Activated naive CD8-positive, alpha-beta T cell (primary cell): ENCODE measurements around the gene CMSS1.

ENCODE experiments used
- H3K27ac Mint-ChIP-seq: one replicate; pipeline ENCODE4 v1.8.0; 2021; ENCODE audit warnings: mixed read lengths
- H3K27me3 Mint-ChIP-seq: one replicate; pipeline ENCODE4 v1.8.0; 2021; ENCODE audit warnings: mixed read lengths
- H3K36me3 Mint-ChIP-seq: one replicate; pipeline ENCODE4 v1.8.0; 2021; ENCODE audit warnings: mixed read lengths
- H3K4me1 Mint-ChIP-seq: one replicate; pipeline ENCODE4 v1.8.0; 2021; ENCODE audit warnings: low read depth, mixed read lengths
- H3K4me3 Mint-ChIP-seq: one replicate; pipeline ENCODE4 v1.8.0; 2021; ENCODE audit warnings: mild to moderate bottlenecking, mixed read lengths
- H3K9me3 Mint-ChIP-seq: one replicate; pipeline ENCODE4 v1.8.0; 2021; ENCODE audit warnings: low read depth, mixed read lengths

CMSS1 gene

DNA sequence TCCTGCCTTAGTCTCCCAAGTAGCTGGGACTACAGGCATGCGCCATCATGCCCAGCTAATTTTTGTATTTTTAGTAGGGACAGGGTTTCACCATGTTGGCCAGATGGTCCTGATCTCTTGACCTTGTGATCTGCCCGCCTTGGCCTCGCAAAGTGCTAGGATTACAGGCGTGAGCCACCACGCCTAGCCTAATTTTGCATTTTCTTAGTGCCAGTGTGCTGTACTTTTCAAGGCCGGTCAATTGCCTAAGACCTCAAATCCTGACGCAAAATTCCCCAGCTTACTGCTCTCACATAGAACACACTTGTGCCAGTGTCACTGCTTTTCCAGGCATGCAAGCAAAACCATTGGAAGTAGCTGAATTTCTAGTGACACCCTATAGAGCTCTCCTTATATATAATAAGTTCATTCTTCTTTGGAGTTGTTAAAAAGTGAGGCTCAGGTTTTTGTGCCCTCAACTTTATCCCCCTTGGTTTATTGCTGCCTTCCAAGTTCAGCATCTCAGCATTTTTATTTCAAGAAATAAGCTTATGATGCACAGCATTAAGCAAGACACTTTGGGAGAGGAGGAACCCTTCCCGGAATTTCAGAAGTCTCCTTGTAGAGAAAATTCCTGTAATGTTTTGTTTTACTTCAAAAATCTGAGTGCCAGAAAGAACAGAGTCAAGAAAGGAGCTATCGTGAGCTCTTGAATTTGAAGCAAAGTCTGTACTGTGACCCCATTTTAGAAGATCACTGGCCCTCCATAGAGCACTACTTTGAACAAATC is 203.4 kb downstream of the CMSS1 start:
- no peaks in the 10 kb centered on the region for H3K27me3 Mint-ChIP-seq
- peaks cover 5% of the 10 kb centered on the region for H3K4me1 Mint-ChIP-seq
- H3K9me3 Mint-ChIP-seq, result no peaks in the 10 kb centered on the region
- H3K4me3 Mint-ChIP-seq, result no peak overlapping the region
- H3K27ac Mint-ChIP-seq, result no peak overlapping the region
- peaks cover 20% of the 10 kb centered on the region for H3K36me3 Mint-ChIP-seq

DNA sequence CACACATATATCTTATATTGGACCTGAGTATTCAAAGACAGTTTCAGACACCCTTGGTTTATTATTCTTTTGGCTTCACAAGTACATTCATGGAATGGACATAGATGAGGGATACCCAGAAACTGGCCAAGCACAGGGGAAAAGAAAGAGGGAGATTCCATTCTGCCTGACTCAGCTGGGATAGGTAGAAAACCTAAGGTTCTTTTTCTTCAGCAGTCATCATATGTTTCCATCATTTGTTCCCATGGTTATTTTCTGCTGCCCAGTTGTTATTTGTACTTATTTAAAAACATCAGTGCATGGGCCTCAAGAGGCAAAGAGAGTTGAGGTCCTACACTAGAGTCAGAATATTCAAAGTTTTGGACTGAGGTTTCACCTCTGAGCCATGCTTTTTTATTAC is 204.8 kb downstream of the CMSS1 start:
- H3K36me3 Mint-ChIP-seq, result peaks cover 17% of the 10 kb centered on the region
- H3K27ac Mint-ChIP-seq, result no peak overlapping the region

DNA sequence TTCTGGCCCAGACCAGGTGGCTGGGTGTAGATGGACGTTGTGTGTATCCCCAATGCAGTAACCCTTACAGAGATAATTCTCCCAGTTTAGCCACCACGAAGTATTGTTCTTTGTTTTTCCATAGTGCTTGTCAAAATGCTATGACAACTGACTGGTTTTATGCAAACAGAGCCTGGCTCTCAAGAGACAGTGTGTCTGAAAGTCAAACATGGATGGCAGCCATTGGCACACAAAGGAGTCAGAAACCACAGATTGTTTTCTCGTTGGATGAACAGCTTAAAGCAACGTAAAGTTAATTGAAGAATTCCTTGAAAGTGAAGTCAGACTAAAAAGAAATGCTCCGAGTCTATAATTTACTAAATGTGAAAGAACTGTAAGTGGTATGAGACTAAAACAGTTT is 205.5 kb downstream of the CMSS1 start:
- H3K4me3 Mint-ChIP-seq, result no peak overlapping the region
- H3K27ac Mint-ChIP-seq, result no peak overlapping the region
- peaks cover 17% of the 10 kb centered on the region for H3K36me3 Mint-ChIP-seq
- H3K27me3 Mint-ChIP-seq, result no peaks in the 10 kb centered on the region
- H3K9me3 Mint-ChIP-seq, result no peaks in the 10 kb centered on the region
- H3K4me1 Mint-ChIP-seq, result peaks cover 5% of the 10 kb centered on the region

More for the DNA sequence above, 204.8 kb downstream of the CMSS1 start:
- Mint-ChIP-seq H3K27me3 (no peaks in the 10 kb centered on the region), H3K4me3 (no peak overlapping the region), H3K4me1 (peaks cover 5% of the 10 kb centered on the region), H3K9me3 (no peaks in the 10 kb centered on the region)

GRCh38 chr3:100023595-100023994 is 205.9 kb downstream of the CMSS1 start:
- Mint-ChIP-seq H3K4me3 (no peak overlapping the region), H3K36me3 (peaks cover 17% of the 10 kb centered on the region)

GRCh38 chr3:100024520-100025303 is 207.1 kb downstream of the CMSS1 start:
- Mint-ChIP-seq H3K4me3 (no peak overlapping the region), H3K4me1 (no peaks in the 10 kb centered on the region), H3K9me3 (no peaks in the 10 kb centered on the region), H3K36me3 (peaks cover 14% of the 10 kb centered on the region), H3K27ac (no peak overlapping the region), H3K27me3 (no peaks in the 10 kb centered on the region)

More at GRCh38 chr3:100023595-100023994, 205.9 kb downstream of the CMSS1 start:
- H3K27me3 Mint-ChIP-seq, result no peaks in the 10 kb centered on the region
- no peaks in the 10 kb centered on the region for H3K9me3 Mint-ChIP-seq
- H3K27ac Mint-ChIP-seq, result no peak overlapping the region
- H3K4me1 Mint-ChIP-seq, result peaks cover 3% of the 10 kb centered on the region

- peaks cover 2% of the 10 kb centered on the region for H3K4me1 Mint-ChIP-seq
- no peak overlapping the region for H3K27ac Mint-ChIP-seq
- no peak overlapping the region for H3K4me3 Mint-ChIP-seq
- H3K9me3 Mint-ChIP-seq, result no peaks in the 10 kb centered on the region
- no peaks in the 10 kb centered on the region for H3K27me3 Mint-ChIP-seq
- H3K36me3 Mint-ChIP-seq, result peaks cover 18% of the 10 kb centered on the region
Observed at GRCh38 chr3:100027321-100027720, 209.7 kb downstream of the CMSS1 start.

- Mint-ChIP-seq H3K9me3 (no peaks in the 10 kb centered on the region), H3K27ac (no peak overlapping the region), H3K27me3 (no peaks in the 10 kb centered on the region), H3K4me3 (no peak overlapping the region), H3K4me1 (peaks cover 2% of the 10 kb centered on the region), H3K36me3 (peaks cover 14% of the 10 kb centered on the region)
Observed at GRCh38 chr3:100029052-100029451, 211.4 kb downstream of the CMSS1 start.

DNA sequence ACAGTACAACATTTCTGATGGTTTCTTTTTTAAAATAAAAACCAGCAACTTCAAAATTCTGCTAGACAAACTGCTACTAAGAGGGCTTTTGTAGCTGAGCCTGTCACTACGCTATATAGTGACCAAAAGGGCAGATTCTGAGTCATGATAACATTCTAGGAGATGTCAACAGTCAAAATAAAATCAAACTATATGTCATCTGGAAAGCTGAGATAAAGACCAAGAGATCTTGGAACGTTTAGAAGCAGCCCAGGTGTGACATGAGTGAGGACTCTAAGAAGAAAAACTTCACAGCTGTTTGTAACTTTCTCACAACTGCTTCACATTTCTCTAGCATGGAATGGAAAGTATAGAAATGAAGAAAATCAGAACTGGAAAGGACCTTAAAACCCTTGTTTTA is 212.0 kb downstream of the CMSS1 start:
- Mint-ChIP-seq H3K4me1 (peaks cover 2% of the 10 kb centered on the region), H3K36me3 (peaks cover 12% of the 10 kb centered on the region), H3K27me3 (no peaks in the 10 kb centered on the region), H3K9me3 (no peaks in the 10 kb centered on the region), H3K4me3 (no peak overlapping the region), H3K27ac (no peak overlapping the region)

GRCh38 chr3:100030346-100030745 is 212.7 kb downstream of the CMSS1 start:
- Mint-ChIP-seq H3K27ac (no peak overlapping the region), H3K4me3 (no peak overlapping the region), H3K36me3 (peaks cover 9% of the 10 kb centered on the region), H3K27me3 (no peaks in the 10 kb centered on the region), H3K9me3 (no peaks in the 10 kb centered on the region), H3K4me1 (peaks cover 2% of the 10 kb centered on the region)

GRCh38 chr3:100030914-100031425 is 213.3 kb downstream of the CMSS1 start:
- Mint-ChIP-seq H3K27ac (no peak overlapping the region), H3K9me3 (no peaks in the 10 kb centered on the region), H3K27me3 (no peaks in the 10 kb centered on the region), H3K4me1 (peaks cover 2% of the 10 kb centered on the region), H3K36me3 (peaks cover 9% of the 10 kb centered on the region), H3K4me3 (no peak overlapping the region)

DNA sequence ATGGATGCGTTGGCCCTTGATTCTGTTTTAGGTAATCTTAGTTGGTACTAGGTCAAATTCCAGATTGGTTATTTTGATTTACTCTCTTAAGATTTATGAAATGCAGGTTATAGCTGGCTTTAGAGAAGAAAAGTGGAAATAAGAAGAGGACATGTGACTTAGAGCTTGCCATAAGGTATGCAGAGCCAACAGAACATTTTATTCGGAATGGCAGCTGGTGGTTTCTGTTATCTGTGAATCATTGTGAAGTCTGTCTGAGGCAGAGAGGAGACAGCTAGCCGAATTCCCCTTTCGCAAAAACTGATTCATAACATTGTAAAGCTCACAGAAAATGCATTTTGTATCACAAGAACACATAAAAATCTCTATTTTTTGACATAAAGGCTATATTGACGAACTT is 214.6 kb downstream of the CMSS1 start:
- H3K27ac Mint-ChIP-seq, result no peak overlapping the region
- H3K36me3 Mint-ChIP-seq, result peaks cover 9% of the 10 kb centered on the region
- H3K4me1 Mint-ChIP-seq, result peaks cover 2% of the 10 kb centered on the region
- H3K4me3 Mint-ChIP-seq, result no peak overlapping the region
- H3K9me3 Mint-ChIP-seq, result no peaks in the 10 kb centered on the region
- no peaks in the 10 kb centered on the region for H3K27me3 Mint-ChIP-seq

GRCh38 chr3:100033184-100033583 is 215.5 kb downstream of the CMSS1 start:
- Mint-ChIP-seq H3K9me3 (no peaks in the 10 kb centered on the region), H3K27ac (no peak overlapping the region), H3K36me3 (peaks cover 11% of the 10 kb centered on the region), H3K27me3 (no peaks in the 10 kb centered on the region), H3K4me3 (no peak overlapping the region), H3K4me1 (peaks cover 2% of the 10 kb centered on the region)

DNA sequence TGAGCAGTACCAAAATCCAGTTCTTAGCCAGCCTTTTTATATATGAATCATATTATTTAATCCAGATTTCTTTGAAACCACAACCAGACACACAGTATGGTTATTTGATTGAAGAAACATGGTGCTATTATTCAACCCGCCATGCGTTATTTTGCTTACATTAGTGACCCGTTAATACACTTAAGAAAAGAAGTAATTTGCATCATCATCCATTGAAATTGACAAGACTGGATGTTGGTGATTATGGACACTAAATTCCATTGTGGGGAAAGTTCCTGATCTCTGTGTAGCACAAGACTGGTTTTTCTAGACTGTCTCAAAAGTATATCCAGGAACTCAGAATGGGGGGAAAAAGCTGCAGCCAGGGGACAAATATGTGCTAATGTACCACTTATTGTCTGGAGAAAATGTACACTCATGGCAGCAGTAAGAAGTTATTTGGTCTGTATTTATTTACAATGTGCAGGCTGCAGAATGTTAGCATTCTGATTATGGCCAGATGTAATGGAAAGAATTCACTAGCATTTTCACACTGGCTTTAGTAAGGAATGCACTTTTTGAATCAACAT is 216.3 kb downstream of the CMSS1 start:
- H3K27ac Mint-ChIP-seq, result no peak overlapping the region
- peaks cover 13% of the 10 kb centered on the region for H3K36me3 Mint-ChIP-seq
- peaks cover 2% of the 10 kb centered on the region for H3K4me1 Mint-ChIP-seq
- no peaks in the 10 kb centered on the region for H3K27me3 Mint-ChIP-seq
- H3K9me3 Mint-ChIP-seq, result no peaks in the 10 kb centered on the region
- H3K4me3 Mint-ChIP-seq, result no peak overlapping the region

DNA sequence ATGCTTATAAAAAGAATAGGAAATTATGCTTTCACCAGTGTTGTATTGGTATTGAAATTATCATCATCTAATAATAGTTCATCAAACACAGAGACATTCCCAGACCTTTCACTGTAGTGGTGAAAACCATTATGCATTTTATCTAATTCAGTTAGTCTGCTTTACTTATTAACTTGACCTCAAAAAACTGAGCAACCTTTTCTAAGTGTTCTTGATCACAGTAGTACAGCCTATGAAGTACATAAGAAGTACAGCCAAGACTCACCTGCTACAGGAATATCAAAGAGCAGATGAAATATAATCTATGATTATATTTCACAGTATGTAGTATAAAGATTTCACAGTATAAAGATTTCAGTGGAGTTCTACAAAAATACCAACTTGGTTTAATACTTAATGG is 221.4 kb downstream of the CMSS1 start:
- Mint-ChIP-seq H3K27me3 (no peaks in the 10 kb centered on the region), H3K36me3 (peaks cover 4% of the 10 kb centered on the region), H3K9me3 (no peaks in the 10 kb centered on the region), H3K4me1 (no peaks in the 10 kb centered on the region), H3K27ac (no peak overlapping the region), H3K4me3 (no peak overlapping the region)
